K562 (cell line): ENCODE results near the gene FTH1. TPM values are rescaled to one million over a fixed set of nuclear protein-coding genes. Genes with fewer than 3 reads are reported as not detected.

Source experiments
- BRCA1 ChIP-seq, 2 experiments: fragments of 450-650 bp in 1 of 2; sonication (generic) in 1 of 2; formaldehyde crosslinking in 1 of 2; IDR thresholded peaks; 2 replicates each; pipeline versions ENCODE4 v1.5.0 to v1.6.1; 2017 to 2020; ENCODE audit warnings: mild to moderate bottlenecking in 1 of 2, missing genetic modification reagents in 1 of 2
- CSDE1 ChIP-seq, 2 experiments: fragments of 450-650 bp; IDR thresholded peaks; 2 replicates each; pipeline ENCODE4 v1.6.1; 2016; ENCODE audit warnings: mild to moderate bottlenecking in 1 of 2
- EZH2 ChIP-seq: IDR thresholded peaks from 2 replicates; pipeline ENCODE4 v1.6.1; 2012; ENCODE audit warnings: low read depth, mild to moderate bottlenecking, inconsistent platforms, low read length, borderline replicate concordance
- FOXK1 ChIP-seq: sonication (generic); formaldehyde crosslinking; IDR thresholded peaks from 2 replicates; pipeline ENCODE4 v1.8.0; 2022; ENCODE audit warnings: missing genetic modification reagents, mild to moderate bottlenecking, borderline replicate concordance
- HEY1 ChIP-seq: fragments of 250-450 bp; sonication (Bioruptor Pico); IDR thresholded peaks from 2 replicates; pipeline ENCODE4 v1.5.0; 2020; ENCODE audit warnings: mild to moderate bottlenecking, moderate library complexity, borderline replicate concordance
- HMG20B ChIP-seq: fragments of 250-450 bp; sonication (Bioruptor Pico); IDR thresholded peaks from 2 replicates; pipeline ENCODE4 v1.5.0; 2021; ENCODE audit warnings: mild to moderate bottlenecking
- IRF2 ChIP-seq: sonication (generic); formaldehyde crosslinking; IDR thresholded peaks from 2 replicates; pipeline ENCODE4 v1.8.1; 2022; ENCODE audit warnings: mild to moderate bottlenecking, missing genetic modification reagents
- LARP7 ChIP-seq: fragments of 450-650 bp; IDR thresholded peaks from 2 replicates; pipeline ENCODE4 v1.6.1; 2016
- STAT5B ChIP-seq: fragments of 250-450 bp; sonication (Bioruptor Pico); IDR thresholded peaks from 2 replicates; pipeline ENCODE4 v1.8.0; 2021; ENCODE audit warnings: mild to moderate bottlenecking, inconsistent platforms
- ZBTB17 ChIP-seq: fragments of 450-650 bp; formaldehyde crosslinking; IDR thresholded peaks from 2 replicates; pipeline ENCODE4 v1.4.0; 2020; ENCODE audit warnings: mild to moderate bottlenecking
- ZNF311 ChIP-seq: fragments of 250-450 bp; sonication (Bioruptor Pico); IDR thresholded peaks from 2 replicates; pipeline ENCODE4 v1.4.0; 2020; ENCODE audit warnings: mild to moderate bottlenecking, moderate library complexity
- polyA plus RNA-seq, 8 experiments: library from polyadenylated mRNA; depleted of rRNA in 4 of 8; stranded (reverse) in 5 of 8; unstranded in 3 of 8; fragments of >200 nt; fragmentation: Nextera tagmentation in 2 of 8; fragmentation: Illumina TruSeq in 1 of 8; extraction: Ambion mirVana in 2 of 8; extraction: Trizol in 1 of 8; gene quantifications; 2 replicates each; pipeline versions ENCODE4 v1.2.1 to v1.2.3, GENCODE V29; 2011 to 2014; ENCODE audit warnings: inconsistent platforms in 1 of 8, missing spikeins in 1 of 8
- total RNA-seq, 7 experiments: library from RNA; depleted of rRNA in 6 of 7; stranded (reverse); fragments of >200 nt in 6 of 7; fragmentation: Illumina TruSeq in 2 of 7; extraction: Trizol in 2 of 7; gene quantifications; 2 replicates each; pipeline versions ENCODE4 v1.2.1 to v1.2.3, GENCODE V29; 2011 to 2021; ENCODE audit warnings: low replicate concordance in 1 of 7
- TF ChIP-seq, protein P1 (sequence below): fragments of 250-450 bp; sonication (Bioruptor Pico); IDR thresholded peaks from 2 replicates; pipeline ENCODE4 v1.8.0; 2021; ENCODE audit warnings: moderate library complexity, mild to moderate bottlenecking, inconsistent platforms
- TF ChIP-seq, protein P2 (sequence below): fragments of 450-650 bp; IDR thresholded peaks from 2 replicates; pipeline ENCODE4 v1.6.1; 2014; ENCODE audit warnings: low read depth, mild to moderate bottlenecking, moderate library complexity, borderline replicate concordance
- TF ChIP-seq, protein P3 (sequence below), 2 experiments: fragments of 450-650 bp in 1 of 2; IDR thresholded peaks; 2 replicates each; pipeline ENCODE4 v1.6.1; 2011 to 2017; ENCODE audit warnings: low read depth in 2 of 2, antibody characterized with exemption in 1 of 2, borderline replicate concordance in 1 of 2, low read length in 1 of 2, mild to moderate bottlenecking in 1 of 2, mixed read lengths in 1 of 2; ENCODE audit not compliant: control insufficient read depth in 1 of 2
- TF ChIP-seq, protein P4 (sequence below), 2 experiments: fragments of 450-650 bp; IDR thresholded peaks; 2 replicates each; pipeline ENCODE4 v1.6.1; 2018; ENCODE audit warnings: mild to moderate bottlenecking in 2 of 2, low read depth in 1 of 2; ENCODE audit not compliant: partially characterized antibody in 2 of 2

FTH1 gene
- total and polyA plus RNA-seq, 9 of the 15 experiments (the other 6 are each of a cell fraction or from before 2014, with no cell fraction given): 370 to 3,146 (median 802) TPM

DNA sequence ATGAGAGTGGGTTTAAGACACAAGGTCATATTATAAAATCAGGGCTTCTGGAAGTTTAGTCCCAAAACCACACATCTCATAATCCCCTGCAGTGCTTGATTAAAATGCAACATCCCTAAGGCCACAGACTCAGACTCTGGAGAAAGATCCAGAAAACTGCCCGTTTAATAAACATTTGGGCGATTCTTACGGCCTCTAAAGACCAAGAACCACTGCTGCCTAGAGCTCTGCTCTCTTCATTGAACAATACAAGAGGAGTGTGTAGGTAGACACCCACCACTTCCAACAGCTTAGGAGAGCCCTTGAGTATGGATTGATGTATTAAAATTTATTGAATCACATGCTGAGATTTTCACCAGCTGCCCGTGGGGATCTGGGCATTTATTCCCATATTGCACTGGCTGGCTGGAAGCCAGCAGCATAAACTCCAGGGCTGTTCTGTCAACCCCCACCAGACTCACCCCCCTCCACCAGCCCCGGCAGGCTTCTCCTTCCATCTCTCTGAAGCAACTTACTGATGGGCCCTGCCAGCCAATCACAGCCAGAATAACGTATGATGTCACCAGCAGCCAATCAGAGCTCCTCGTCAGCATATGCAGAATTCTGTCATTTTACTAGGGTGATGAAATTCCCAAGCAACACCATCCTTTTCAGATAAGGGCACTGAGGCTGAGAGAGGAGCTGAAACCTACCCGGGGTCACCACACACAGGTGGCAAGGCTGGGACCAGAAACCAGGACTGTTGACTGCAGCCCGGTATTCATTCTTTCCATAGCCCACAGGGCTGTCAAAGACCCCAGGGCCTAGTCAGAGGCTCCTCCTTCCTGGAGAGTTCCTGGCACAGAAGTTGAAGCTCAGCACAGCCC, 18.0 kb downstream of the FTH1 start (continued):
- TF ChIP-seq, protein P1, sequence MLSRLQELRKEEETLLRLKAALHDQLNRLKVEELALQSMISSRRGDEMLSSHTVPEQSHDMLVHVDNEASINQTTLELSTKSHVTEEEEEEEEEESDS (CRISPR knock-in tag): no peak
- TF ChIP-seq, protein P2, sequence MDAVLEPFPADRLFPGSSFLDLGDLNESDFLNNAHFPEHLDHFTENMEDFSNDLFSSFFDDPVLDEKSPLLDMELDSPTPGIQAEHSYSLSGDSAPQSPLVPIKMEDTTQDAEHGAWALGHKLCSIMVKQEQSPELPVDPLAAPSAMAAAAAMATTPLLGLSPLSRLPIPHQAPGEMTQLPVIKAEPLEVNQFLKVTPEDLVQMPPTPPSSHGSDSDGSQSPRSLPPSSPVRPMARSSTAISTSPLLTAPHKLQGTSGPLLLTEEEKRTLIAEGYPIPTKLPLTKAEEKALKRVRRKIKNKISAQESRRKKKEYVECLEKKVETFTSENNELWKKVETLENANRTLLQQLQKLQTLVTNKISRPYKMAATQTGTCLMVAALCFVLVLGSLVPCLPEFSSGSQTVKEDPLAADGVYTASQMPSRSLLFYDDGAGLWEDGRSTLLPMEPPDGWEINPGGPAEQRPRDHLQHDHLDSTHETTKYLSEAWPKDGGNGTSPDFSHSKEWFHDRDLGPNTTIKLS: 0 out of 2 replicates have a peak, but pooled peaks have one; percentile 11
- no peak for TF ChIP-seq EZH2
- no peak for TF ChIP-seq HMG20B (CRISPR knock-in tag)
- no peak for TF ChIP-seq ZBTB17 (CRISPR knock-in tag)
- TF ChIP-seq, protein P3, sequence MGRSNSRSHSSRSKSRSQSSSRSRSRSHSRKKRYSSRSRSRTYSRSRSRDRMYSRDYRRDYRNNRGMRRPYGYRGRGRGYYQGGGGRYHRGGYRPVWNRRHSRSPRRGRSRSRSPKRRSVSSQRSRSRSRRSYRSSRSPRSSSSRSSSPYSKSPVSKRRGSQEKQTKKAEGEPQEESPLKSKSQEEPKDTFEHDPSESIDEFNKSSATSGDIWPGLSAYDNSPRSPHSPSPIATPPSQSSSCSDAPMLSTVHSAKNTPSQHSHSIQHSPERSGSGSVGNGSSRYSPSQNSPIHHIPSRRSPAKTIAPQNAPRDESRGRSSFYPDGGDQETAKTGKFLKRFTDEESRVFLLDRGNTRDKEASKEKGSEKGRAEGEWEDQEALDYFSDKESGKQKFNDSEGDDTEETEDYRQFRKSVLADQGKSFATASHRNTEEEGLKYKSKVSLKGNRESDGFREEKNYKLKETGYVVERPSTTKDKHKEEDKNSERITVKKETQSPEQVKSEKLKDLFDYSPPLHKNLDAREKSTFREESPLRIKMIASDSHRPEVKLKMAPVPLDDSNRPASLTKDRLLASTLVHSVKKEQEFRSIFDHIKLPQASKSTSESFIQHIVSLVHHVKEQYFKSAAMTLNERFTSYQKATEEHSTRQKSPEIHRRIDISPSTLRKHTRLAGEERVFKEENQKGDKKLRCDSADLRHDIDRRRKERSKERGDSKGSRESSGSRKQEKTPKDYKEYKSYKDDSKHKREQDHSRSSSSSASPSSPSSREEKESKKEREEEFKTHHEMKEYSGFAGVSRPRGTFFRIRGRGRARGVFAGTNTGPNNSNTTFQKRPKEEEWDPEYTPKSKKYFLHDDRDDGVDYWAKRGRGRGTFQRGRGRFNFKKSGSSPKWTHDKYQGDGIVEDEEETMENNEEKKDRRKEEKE (IDR thresholded peaks at IDR 0.05; ENCODE audit: borderline replicate concordance in 1 of 2, control insufficient read depth in 1 of 2, low read depth in 2 of 2, low read length in 1 of 2): no peak
- no peak for TF ChIP-seq STAT5B
- no peak for TF ChIP-seq BRCA1 (IDR thresholded peaks at IDR 0.05)
- TF ChIP-seq BRCA1 (CRISPR knock-in tag; IDR thresholded peaks at IDR 0.05): no peak
- no peak for TF ChIP-seq HEY1 (CRISPR knock-in tag)
- TF ChIP-seq, protein P4, sequence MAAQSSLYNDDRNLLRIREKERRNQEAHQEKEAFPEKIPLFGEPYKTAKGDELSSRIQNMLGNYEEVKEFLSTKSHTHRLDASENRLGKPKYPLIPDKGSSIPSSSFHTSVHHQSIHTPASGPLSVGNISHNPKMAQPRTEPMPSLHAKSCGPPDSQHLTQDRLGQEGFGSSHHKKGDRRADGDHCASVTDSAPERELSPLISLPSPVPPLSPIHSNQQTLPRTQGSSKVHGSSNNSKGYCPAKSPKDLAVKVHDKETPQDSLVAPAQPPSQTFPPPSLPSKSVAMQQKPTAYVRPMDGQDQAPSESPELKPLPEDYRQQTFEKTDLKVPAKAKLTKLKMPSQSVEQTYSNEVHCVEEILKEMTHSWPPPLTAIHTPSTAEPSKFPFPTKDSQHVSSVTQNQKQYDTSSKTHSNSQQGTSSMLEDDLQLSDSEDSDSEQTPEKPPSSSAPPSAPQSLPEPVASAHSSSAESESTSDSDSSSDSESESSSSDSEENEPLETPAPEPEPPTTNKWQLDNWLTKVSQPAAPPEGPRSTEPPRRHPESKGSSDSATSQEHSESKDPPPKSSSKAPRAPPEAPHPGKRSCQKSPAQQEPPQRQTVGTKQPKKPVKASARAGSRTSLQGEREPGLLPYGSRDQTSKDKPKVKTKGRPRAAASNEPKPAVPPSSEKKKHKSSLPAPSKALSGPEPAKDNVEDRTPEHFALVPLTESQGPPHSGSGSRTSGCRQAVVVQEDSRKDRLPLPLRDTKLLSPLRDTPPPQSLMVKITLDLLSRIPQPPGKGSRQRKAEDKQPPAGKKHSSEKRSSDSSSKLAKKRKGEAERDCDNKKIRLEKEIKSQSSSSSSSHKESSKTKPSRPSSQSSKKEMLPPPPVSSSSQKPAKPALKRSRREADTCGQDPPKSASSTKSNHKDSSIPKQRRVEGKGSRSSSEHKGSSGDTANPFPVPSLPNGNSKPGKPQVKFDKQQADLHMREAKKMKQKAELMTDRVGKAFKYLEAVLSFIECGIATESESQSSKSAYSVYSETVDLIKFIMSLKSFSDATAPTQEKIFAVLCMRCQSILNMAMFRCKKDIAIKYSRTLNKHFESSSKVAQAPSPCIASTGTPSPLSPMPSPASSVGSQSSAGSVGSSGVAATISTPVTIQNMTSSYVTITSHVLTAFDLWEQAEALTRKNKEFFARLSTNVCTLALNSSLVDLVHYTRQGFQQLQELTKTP (IDR thresholded peaks at IDR 0.05; ENCODE audit: low read depth in 1 of 2, partially characterized antibody in 2 of 2): peak; percentile 75 to 86
- no peak for TF ChIP-seq CSDE1 (IDR thresholded peaks at IDR 0.05)
- no peak for TF ChIP-seq FOXK1
- TF ChIP-seq ZNF311: peak; percentile 37; the same call in 1 of the 2 replicates
- no peak for TF ChIP-seq LARP7
- TF ChIP-seq IRF2 (CRISPR knock-in tag): no peak
